ENCODE results near the gene ACTR2. TPM values are rescaled to one million over a fixed set of nuclear protein-coding genes. Genes with fewer than 3 reads are reported as not detected.
"Not testable (repeated sequence)": the region's sequence is repeated elsewhere in the genome, so short reads cannot be mapped to it uniquely, and the experiment has no call there.

ACTR2 gene
- total and polyA plus RNA-seq, 2 donors, result 85.3 to 145 TPM

DNA sequence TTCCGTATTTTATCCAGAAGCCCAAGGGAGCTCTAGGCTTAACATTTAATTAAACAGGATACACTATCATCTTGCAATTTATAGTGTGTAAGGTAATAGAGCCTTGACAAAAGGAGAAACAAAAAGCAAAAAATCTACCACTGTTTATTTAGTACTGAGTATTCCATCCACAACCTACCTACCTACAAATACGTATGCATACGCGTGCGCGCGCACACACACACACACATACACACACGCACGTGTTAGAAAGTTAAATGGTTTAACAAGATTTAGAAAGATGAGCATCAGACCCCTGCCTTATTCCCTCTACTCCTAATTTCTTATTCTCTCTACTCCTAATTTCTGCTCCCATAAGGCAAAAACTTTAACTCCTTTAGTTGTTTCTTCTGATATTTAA, 14.6 kb upstream of the ACTR2 start:
- Histone ChIP-seq H3K4me3 (ENCODE audit: low read depth, low read length) (no peak overlapping the region), H3K4me1 (ENCODE audit: insufficient read depth) (no peaks in the 10 kb centered on the region), H3K27ac (ENCODE audit: low read depth) (no peak overlapping the region), H3K36me3 (ENCODE audit: insufficient read depth) (no peaks in the 10 kb centered on the region)
- no peak for DNase-seq (ENCODE audit: extremely low spot score)
- 95% methylated on average over 9 of the region's 9 CpGs for WGBS

DNA sequence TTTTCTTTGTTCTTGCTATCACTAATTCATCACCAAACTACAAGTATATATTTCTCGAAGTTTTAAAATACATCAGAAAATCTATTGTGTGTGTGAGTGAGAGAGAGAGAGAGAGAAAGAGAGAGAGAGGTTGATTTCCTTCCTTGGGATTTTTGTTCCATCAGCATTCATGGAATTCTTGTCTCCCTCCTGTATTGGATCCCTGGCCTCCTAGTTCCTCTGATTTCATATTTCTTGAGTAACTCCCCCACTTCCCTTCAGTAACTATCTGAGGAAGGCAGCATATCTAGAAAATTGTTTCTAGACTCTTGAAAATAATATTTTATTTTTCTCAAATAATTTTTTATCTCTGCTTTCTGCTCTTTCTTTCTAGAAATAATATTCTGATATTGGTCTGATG, 13.3 kb upstream of the ACTR2 start:
- Histone ChIP-seq H3K36me3 (ENCODE audit: insufficient read depth) (no peaks in the 10 kb centered on the region), H3K4me1 (ENCODE audit: insufficient read depth) (no peaks in the 10 kb centered on the region), H3K4me3 (ENCODE audit: low read depth, low read length) (no peak overlapping the region), H3K27ac (ENCODE audit: low read depth) (no peak overlapping the region)
- DNase-seq (ENCODE audit: extremely low spot score), result no peak
- 94% methylated on average over 1 of the region's 1 CpG for WGBS

DNA sequence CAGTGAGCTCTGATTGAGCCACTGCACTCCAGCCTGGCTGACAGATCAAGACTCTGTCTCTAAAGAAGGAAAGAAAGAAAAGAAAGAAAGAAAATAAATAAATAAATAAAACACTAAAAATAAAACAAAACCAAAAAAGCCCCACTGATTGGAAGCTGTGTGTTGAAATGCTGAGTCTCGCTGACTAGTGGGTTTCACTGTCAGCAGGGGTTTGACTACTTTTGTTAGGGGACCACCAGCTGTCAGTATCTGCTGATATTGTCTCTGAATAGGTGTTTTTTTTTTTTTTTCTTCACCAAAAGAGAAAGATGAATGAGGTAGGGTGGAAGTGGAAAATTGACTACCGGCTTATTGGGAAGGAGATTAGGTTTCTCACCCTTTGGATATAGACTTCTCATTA, 12.8 kb upstream of the ACTR2 start:
- Histone ChIP-seq H3K36me3 (ENCODE audit: insufficient read depth) (no peaks in the 10 kb centered on the region), H3K27ac (ENCODE audit: low read depth) (no peak overlapping the region), H3K4me1 (ENCODE audit: insufficient read depth) (no peaks in the 10 kb centered on the region), H3K4me3 (ENCODE audit: low read depth, low read length) (no peak overlapping the region)
- WGBS, result 93% methylated on average over 2 of the region's 2 CpGs
- no peak for DNase-seq (ENCODE audit: extremely low spot score)

DNA sequence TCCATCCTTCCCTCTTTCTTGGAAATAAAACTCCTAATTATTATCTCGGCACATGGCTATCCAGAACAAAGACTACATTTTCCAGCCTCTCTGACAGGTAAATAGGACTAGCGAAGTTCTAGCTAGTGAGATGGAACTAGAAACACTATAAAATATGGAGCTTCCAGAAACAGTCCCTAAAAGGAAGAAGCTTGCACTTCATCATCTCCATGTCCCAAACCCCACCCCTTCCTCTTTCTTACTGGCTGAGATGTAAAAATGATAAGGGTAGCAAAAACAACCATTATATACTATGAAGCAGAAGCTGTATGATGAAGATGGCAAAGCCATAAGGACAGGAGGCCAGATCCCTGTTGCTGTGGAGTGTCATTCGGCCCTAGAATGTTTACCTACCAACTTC, 11.7 kb upstream of the ACTR2 start:
- H3K36me3 ChIP-seq (ENCODE audit: insufficient read depth), result no peaks in the 10 kb centered on the region

DNA sequence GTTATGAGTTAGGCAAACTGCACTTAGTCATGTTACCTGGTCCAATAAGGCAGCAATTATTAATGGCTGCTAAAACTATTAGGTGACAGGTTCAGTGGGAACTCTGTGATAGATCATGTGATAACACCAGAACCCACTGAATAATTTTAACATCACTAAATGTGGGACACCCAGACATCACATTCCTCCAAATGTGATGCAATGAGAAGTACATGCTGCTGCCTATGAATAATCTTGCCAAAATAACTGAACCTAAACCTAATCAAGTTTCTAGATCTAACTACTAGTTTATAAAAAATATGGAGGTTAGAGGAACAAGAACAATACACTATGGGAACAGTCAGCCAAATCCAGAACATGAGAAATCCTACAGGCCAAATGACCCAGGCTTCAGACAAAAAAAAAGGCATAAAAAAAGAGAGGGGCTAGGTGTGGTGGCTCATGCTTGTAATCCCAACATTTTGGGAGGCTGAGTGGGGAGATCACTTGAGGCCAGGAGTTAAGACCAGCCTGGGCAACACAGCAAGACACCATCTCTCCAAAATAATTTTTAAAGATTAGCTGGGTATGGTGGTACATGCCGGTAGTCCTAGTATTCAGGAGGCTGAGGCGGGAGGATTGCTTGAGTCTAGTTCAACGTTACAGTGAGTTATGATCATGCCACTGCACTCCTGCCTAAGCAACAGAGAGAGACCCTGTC, 7.0 kb upstream of the ACTR2 start:
- DNase-seq (ENCODE audit: extremely low spot score), result no peak
- no peaks in the 10 kb centered on the region for H3K36me3 ChIP-seq (ENCODE audit: insufficient read depth)
- no peaks in the 10 kb centered on the region for H3K4me1 ChIP-seq (ENCODE audit: insufficient read depth)
- H3K27ac ChIP-seq (ENCODE audit: low read depth), result no peak overlapping the region
- WGBS, result 85% methylated on average over 3 of the region's 3 CpGs
- H3K4me3 ChIP-seq (ENCODE audit: low read depth, low read length), result no peak overlapping the region

More for the DNA sequence above, 11.7 kb upstream of the ACTR2 start:
- no peak for DNase-seq (ENCODE audit: extremely low spot score)
- 92% methylated on average over 3 of the region's 3 CpGs for WGBS
- Histone ChIP-seq H3K4me3 (ENCODE audit: low read depth, low read length) (no peak overlapping the region), H3K4me1 (ENCODE audit: insufficient read depth) (no peaks in the 10 kb centered on the region), H3K27ac (ENCODE audit: low read depth) (no peak overlapping the region)

DNA sequence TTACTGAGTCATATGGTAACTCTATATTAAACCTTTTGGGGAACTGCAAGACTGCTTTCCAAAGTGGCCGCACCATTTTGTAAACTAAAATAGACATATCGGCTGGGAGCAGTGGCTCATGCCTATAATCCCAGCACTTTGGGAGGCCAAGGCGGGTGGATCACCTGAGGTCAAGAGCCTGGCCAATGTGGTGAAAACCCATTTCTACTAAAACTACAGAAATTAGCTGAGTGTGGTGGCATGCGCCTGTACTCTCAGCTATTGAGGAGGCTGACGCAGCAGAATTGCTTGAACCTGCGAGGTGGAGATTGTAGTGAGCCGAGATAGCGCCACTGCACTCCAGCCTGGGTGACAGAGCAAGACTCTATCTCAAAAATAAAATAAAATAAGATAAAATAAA, 6.4 kb upstream of the ACTR2 start:
- not testable (repeated sequence) for H3K4me1 ChIP-seq (ENCODE audit: insufficient read depth); DNase-seq (ENCODE audit: extremely low spot score); H3K27ac ChIP-seq (ENCODE audit: low read depth); H3K4me3 ChIP-seq (ENCODE audit: low read depth, low read length); H3K36me3 ChIP-seq (ENCODE audit: insufficient read depth)
- WGBS, result 95% methylated on average over 8 of the region's 8 CpGs

DNA sequence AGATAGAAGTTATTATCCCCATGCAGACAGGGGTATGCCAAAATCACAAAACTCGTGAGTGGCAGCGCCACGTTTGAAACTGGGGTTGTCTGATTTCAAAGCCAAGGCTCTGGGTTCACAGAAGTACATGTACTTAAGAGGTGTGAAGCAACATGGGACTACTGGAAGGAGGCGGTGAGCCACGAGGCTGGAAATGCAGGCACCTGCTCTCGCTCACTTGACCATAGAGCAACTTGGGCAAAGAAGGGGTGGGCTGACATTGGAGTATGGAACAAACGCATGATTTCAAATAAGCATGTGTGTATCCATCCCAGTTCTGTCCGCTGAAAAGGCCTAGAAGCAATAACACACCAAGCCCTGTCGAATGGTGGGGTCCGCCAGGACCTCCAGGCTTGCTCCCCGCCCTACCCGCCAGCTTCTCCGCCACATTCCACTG, 593 bp upstream of the ACTR2 start:
- under 1% methylated on average over 13 of the region's 13 CpGs for WGBS
- H3K27ac ChIP-seq (ENCODE audit: low read depth), result peak overlapping the region; percentile 69
- no peaks in the 10 kb centered on the region for H3K4me1 ChIP-seq (ENCODE audit: insufficient read depth)
- no peak for DNase-seq (ENCODE audit: extremely low spot score)
- H3K4me3 ChIP-seq (ENCODE audit: low read depth, low read length), result peak overlapping the region; percentile 87
- H3K36me3 ChIP-seq (ENCODE audit: insufficient read depth), result no peaks in the 10 kb centered on the region

DNA sequence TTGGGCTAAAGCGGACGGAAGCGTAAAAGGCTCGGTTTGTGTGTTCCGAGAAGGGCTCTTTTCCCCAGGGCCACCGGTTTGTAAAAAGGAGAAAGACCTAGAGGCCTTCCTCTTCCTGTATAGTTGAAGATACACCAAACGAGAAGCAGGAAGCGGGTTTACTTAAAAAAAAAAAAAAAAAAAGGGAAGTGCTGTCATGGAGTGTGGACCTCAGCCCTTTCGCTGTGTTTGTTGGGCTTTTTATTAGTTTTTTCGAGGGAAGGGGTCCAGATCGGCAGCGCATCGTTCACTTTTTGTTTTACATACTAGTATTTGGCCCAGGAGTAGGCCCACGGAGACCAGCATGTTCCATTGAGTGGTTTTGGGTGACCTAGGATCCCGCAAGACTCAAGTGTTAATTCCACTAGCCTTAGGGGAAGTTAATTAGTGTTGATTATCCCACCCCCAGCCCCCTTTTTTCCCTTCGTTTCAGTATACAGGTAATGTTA, 676 bp downstream of the ACTR2 start:
- H3K4me1 ChIP-seq (ENCODE audit: insufficient read depth), result no peaks in the 10 kb centered on the region
- H3K4me3 ChIP-seq (ENCODE audit: low read depth, low read length), result peak overlapping the region; percentile 87
- peak; percentile 31 for DNase-seq (ENCODE audit: extremely low spot score)
- WGBS, result under 1% methylated on average over 16 of the region's 16 CpGs
- H3K27ac ChIP-seq (ENCODE audit: low read depth), result peak overlapping the region; percentile 92
- H3K36me3 ChIP-seq (ENCODE audit: insufficient read depth), result no peaks in the 10 kb centered on the region

DNA sequence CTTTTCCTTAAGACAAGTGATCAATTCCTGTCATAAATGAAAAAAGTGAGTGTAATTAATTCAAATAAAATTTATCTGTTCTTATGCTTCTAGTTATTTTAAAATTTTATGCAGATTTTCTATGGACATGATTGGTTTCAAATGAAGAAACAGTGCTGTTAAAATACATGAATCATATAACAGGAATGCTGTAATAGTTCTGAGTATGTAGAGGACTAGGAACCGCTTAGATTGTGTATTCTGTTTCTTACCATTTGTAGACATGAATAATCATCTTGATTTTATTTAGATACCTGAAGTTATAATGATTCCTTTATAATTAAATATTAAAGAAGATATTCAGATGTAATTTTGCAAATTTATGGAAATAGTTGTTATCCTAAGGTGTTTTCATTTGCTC, 3.5 kb downstream of the ACTR2 start:
- WGBS, result 68% methylated on average over 1 of the region's 1 CpG
- no peaks in the 10 kb centered on the region for H3K36me3 ChIP-seq (ENCODE audit: insufficient read depth)
- H3K4me3 ChIP-seq (ENCODE audit: low read depth, low read length), result no peak overlapping the region
- no peaks in the 10 kb centered on the region for H3K4me1 ChIP-seq (ENCODE audit: insufficient read depth)
- H3K27ac ChIP-seq (ENCODE audit: low read depth), result no peak overlapping the region
- DNase-seq (ENCODE audit: extremely low spot score), result no peak

DNA sequence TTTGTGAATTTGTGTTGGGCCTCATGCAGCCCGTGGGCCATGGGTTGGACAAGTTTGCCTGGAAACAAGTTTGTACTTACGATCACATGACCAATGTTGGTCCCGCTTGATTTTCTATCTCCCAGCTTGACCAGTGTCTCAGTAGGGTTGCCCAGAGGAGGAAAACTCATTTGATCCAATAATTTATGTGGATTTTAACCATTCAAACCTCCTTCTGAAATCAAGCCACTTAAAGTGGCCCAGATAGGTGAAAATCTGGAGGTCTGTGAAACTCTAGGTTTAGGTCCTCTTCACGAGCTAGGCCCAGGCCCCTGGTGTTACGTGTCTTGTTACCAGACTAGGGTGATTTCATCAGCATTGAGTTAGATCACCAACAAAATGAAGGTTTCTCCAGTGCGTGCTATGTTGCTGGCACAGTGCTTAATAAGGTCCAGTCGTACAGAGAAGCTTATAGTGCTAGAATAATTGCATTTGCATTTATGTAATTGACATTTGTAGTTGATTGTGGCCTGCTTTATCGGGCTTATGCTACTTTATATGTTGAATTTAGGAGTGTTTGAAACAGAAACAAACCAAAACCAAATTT, 4.4 kb downstream of the ACTR2 start:
- Histone ChIP-seq H3K36me3 (ENCODE audit: insufficient read depth) (no peaks in the 10 kb centered on the region), H3K4me3 (ENCODE audit: low read depth, low read length) (no peak overlapping the region), H3K27ac (ENCODE audit: low read depth) (no peak overlapping the region), H3K4me1 (ENCODE audit: insufficient read depth) (no peaks in the 10 kb centered on the region)
- DNase-seq (ENCODE audit: extremely low spot score), result no peak
- WGBS, result 78% methylated on average over 8 of the region's 8 CpGs

DNA sequence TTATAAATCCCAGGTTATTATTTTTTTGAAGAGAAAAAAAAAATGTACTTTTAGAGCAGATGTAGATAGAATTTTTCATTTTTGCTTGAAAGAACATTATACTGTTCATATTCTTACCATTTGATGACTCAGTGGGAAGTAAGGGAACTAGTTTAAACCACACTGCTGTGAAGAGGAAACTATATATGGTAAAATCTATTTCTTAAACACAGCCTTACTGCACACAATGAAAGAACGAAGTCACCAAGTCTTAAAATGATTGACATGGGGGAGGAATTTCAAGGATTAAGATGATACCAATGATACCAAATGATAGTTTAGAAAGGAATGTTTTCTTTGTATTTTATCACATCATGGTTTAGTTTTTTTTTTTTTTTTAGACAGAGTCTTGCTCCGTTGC, 5.0 kb downstream of the ACTR2 start:
- 76% methylated on average over 2 of the region's 2 CpGs for WGBS
- H3K27ac ChIP-seq (ENCODE audit: low read depth), result no peak overlapping the region

DNA sequence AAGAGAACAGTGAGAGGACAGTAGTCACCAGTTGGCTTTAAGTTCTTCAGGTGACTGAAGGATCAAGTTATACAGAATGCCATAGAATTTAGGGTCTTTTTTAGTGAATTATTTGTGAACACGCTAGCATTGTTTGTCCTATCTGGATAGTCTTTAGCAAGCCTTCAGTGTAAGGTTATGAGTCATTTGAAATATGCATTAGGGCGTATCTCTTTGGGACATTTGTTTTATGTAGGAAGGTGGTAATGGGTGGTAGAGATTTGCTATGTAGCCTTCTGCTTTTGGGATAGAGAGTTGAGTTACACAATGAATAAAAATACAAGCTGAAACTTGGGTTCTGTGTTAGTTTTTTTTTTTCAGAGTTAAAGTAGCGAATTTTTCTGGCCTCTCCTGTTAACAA, 13.0 kb downstream of the ACTR2 start:
- Histone ChIP-seq H3K27ac (ENCODE audit: low read depth) (no peak overlapping the region), H3K4me3 (ENCODE audit: low read depth, low read length) (no peak overlapping the region), H3K36me3 (ENCODE audit: insufficient read depth) (peaks cover 2% of the 10 kb centered on the region), H3K4me1 (ENCODE audit: insufficient read depth) (no peaks in the 10 kb centered on the region)
- no peak for DNase-seq (ENCODE audit: extremely low spot score)
- 90% methylated on average over 3 of the region's 3 CpGs for WGBS

More for the DNA sequence above, 5.0 kb downstream of the ACTR2 start:
- Histone ChIP-seq H3K4me1 (ENCODE audit: insufficient read depth) (no peaks in the 10 kb centered on the region), H3K36me3 (ENCODE audit: insufficient read depth) (no peaks in the 10 kb centered on the region), H3K4me3 (ENCODE audit: low read depth, low read length) (no peak overlapping the region)
- no peak for DNase-seq (ENCODE audit: extremely low spot score)

DNA sequence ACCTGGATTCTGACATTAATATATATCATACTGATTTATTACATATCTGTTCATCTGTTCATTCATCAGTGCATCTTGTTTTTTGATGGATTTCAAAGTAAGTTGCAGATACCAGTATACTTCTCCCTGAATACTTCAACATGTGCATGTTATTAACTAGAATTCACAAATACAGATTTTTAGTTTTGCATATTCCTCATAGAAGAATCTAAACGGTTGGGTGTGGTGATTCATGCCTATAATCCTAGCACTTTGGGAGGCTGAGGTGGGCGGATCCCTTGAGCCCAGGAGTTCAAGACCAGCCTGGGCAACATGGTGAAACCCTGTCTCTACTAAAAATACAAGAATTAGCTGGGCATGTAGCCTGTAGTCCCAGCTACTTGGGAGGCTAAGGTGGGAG, 16.8 kb downstream of the ACTR2 start:
- H3K27ac ChIP-seq (ENCODE audit: low read depth); H3K4me3 ChIP-seq (ENCODE audit: low read depth, low read length); H3K36me3 ChIP-seq (ENCODE audit: insufficient read depth); DNase-seq (ENCODE audit: extremely low spot score); H3K4me1 ChIP-seq (ENCODE audit: insufficient read depth): not testable (repeated sequence)
- 73% methylated on average over 2 of the region's 2 CpGs for WGBS

DNA sequence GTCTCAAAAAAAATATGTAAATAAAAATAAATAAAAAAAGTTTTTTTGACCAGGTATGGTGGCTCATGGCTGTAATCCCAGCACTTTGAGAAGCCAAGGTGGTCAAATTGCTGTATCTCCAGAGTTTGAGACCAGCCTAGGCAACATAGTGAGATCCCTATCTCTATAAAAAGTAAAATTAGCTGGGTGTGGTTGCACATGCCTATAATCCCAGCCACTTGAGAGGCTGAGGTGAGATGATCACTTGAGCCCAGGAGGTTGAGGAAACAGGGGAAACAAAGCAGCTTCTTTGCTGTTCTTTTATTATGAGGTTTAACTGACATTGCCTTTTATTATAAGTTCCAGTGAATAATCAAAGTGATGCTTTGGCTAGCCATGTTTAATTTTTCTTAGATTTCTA, 25.0 kb downstream of the ACTR2 start:
- Histone ChIP-seq H3K4me3 (ENCODE audit: low read depth, low read length) (no peak overlapping the region), H3K27ac (ENCODE audit: low read depth) (no peak overlapping the region), H3K36me3 (ENCODE audit: insufficient read depth) (no peaks in the 10 kb centered on the region), H3K4me1 (ENCODE audit: insufficient read depth) (no peaks in the 10 kb centered on the region)
- no peak for DNase-seq (ENCODE audit: extremely low spot score)

Measured in urinary bladder (tissue), 4 donors.